HG03521 (cell line): Measurements from ENCODE around the gene OR2A12.
"Not testable (repeated sequence)": the region's sequence is repeated elsewhere in the genome, so short reads cannot be mapped to it uniquely, and the experiment has no call there.

Experiments
- ATAC-seq: cut with Tn5 transposase; IDR thresholded peaks from one replicate; pipeline ENCODE4 v1.9.1; 2021; ENCODE audit warnings: mild to moderate bottlenecking, moderate library complexity; ENCODE audit not compliant: unreplicated experiment

Gene OR2A12

GRCh38 chr7:144085978-144086377 is at the start of gene OR2A12:
Gene OR2A12 (plus strand): TSS chr7:144086278. CDS start chr7:144095108, 8,830 bp downstream.
- no peak for ATAC-seq

GRCh38 chr7:144036302-144036885 is 49.7 kb upstream of the OR2A12 start:
- ATAC-seq = no peak

GRCh38 chr7:144037414-144038035 is 48.6 kb upstream of the OR2A12 start:
- ATAC-seq = no peak

- ATAC-seq = no peak
These were observed 47.2 kb upstream of the OR2A12 start for GRCh38 chr7:144038887-144039286.

- ATAC-seq = no peak
These were observed 37.4 kb upstream of the OR2A12 start, which contains the start of gene OR2A5 for GRCh38 chr7:144048648-144049047. Gene OR2A5 (plus strand): TSS chr7:144048948. CDS start chr7:144050402, 1,454 bp downstream.

GRCh38 chr7:144049491-144049890 is 36.6 kb upstream of the OR2A12 start:
- ATAC-seq = no peak

GRCh38 chr7:144050093-144050492 is 36.0 kb upstream of the OR2A12 start:
- ATAC-seq = no peak

GRCh38 chr7:144050884-144051283 is 35.2 kb upstream of the OR2A12 start:
- ATAC-seq = not testable (repeated sequence)

- ATAC-seq = no peak
These were observed 28.1 kb upstream of the OR2A12 start for GRCh38 chr7:144057954-144058353.

GRCh38 chr7:144063710-144064109 is 22.4 kb upstream of the OR2A12 start:
- no peak for ATAC-seq

GRCh38 chr7:144069511-144069910 is 16.6 kb upstream of the OR2A12 start, which contains the start of gene OR2A25:
Gene OR2A25 (plus strand): TSS chr7:144069811. CDS start chr7:144074220, 4,409 bp downstream.
- no peak for ATAC-seq

GRCh38 chr7:144069953-144070352 is 16.1 kb upstream of the OR2A12 start:
- ATAC-seq = no peak

- ATAC-seq = no peak
These were observed 11.7 kb upstream of the OR2A12 start for GRCh38 chr7:144074374-144074773.

- ATAC-seq = no peak
These were observed 652 bp downstream of the OR2A12 start for GRCh38 chr7:144086730-144087129.

- ATAC-seq = no peak
These were observed 1.2 kb downstream of the OR2A12 start for GRCh38 chr7:144087230-144087629.

- ATAC-seq = no peak
These were observed 4.6 kb downstream of the OR2A12 start for GRCh38 chr7:144090667-144091066.

GRCh38 chr7:144098776-144099175 is 12.7 kb downstream of the OR2A12 start:
- ATAC-seq = no peak

GRCh38 chr7:144100607-144101006 is 14.5 kb downstream of the OR2A12 start:
- no peak for ATAC-seq

- no peak for ATAC-seq
These were observed 16.0 kb downstream of the OR2A12 start for GRCh38 chr7:144102041-144102440.

- no peak for ATAC-seq
These were observed 19.1 kb downstream of the OR2A12 start for GRCh38 chr7:144105211-144105610.

- no peak for ATAC-seq
These were observed 23.2 kb downstream of the OR2A12 start, which contains the start of gene OR2A2 for GRCh38 chr7:144109283-144109682. Gene OR2A2 (plus strand): TSS chr7:144109583. CDS start chr7:144109583, 0 bp downstream.

GRCh38 chr7:144110272-144110671 is 24.2 kb downstream of the OR2A12 start:
- no peak for ATAC-seq
